Spleen (tissue), 11 donors: ENCODE measurements around the gene B4GALT2. TPM values are rescaled to one million over a fixed set of nuclear protein-coding genes. Genes with fewer than 3 reads are reported as not detected.

ENCODE experiments used
- DNase-seq: peaks from one replicate; pipeline ENCODE4 v3.0.0-alpha.2; 2020
- H3K27ac ChIP-seq, 8 donors: fragments of 200-600 bp; sonication (generic) in 7 of 8; 1 replicate in 4 of 8; 2 replicates in 4 of 8; pipeline versions ENCODE4 v1.5.0 to v1.8.0; 2016 to 2021; ENCODE audit warnings: inconsistent platforms in 4 of 8, mild to moderate bottlenecking in 4 of 8, moderate library complexity in 1 of 8
- H3K27me3 ChIP-seq, 7 donors: fragments of 200-600 bp; sonication (generic) in 6 of 7; replicated peaks in 1 of 7; 1 replicate in 4 of 7; 2 replicates in 3 of 7; pipeline versions ENCODE4 v1.5.0 to v1.8.0; 2016 to 2021; ENCODE audit warnings: inconsistent platforms in 3 of 7, mild to moderate bottlenecking in 1 of 7
- H3K36me3 ChIP-seq, 6 donors: fragments of 200-600 bp; sonication (generic) in 5 of 6; 1 replicate in 4 of 6; 2 replicates in 2 of 6; pipeline versions ENCODE4 v1.5.0 to v1.8.0; 2016 to 2021; ENCODE audit warnings: inconsistent platforms in 2 of 6
- H3K4me1 ChIP-seq, 6 donors: fragments of 200-600 bp; sonication (generic) in 5 of 6; 1 replicate in 3 of 6; 2 replicates in 3 of 6; pipeline versions ENCODE4 v1.5.0 to v1.8.0; 2016 to 2021; ENCODE audit warnings: inconsistent platforms in 3 of 6
- H3K4me3 ChIP-seq, 8 donors: fragments of 200-600 bp; sonication (generic) in 7 of 8; 1 replicate in 4 of 8; 2 replicates in 4 of 8; pipeline versions ENCODE4 v1.5.0 to v1.8.0; 2016 to 2021; ENCODE audit warnings: inconsistent platforms in 4 of 8, mild to moderate bottlenecking in 4 of 8, moderate library complexity in 2 of 8
- H3K9me3 ChIP-seq, 8 donors: fragments of 200-600 bp; sonication (generic) in 7 of 8; 1 replicate in 4 of 8; 2 replicates in 4 of 8; pipeline versions ENCODE4 v1.5.0 to v1.8.0; 2016 to 2021; ENCODE audit warnings: inconsistent platforms in 4 of 8
- CTCF ChIP-seq, 11 experiments: fragments of 200-600 bp in 7 of 11; fragments of 450-650 bp in 4 of 11; sonication (generic) in 4 of 11; IDR thresholded peaks in 8 of 11; conservative IDR thresholded peaks in 3 of 11; 1 replicate in 7 of 11; 2 replicates in 4 of 11; pipeline versions ENCODE4 v1.4.0 to v1.8.0; 2016 to 2021; ENCODE audit warnings: antibody characterized with exemption in 11 of 11, inconsistent platforms in 4 of 11, mild to moderate bottlenecking in 1 of 11
- POLR2A ChIP-seq, 3 donors: fragments of 450-650 bp; IDR thresholded peaks; one replicate each; pipeline ENCODE4 v1.5.1; 2017; ENCODE audit warnings: antibody characterized with exemption in 3 of 3, mild to moderate bottlenecking in 1 of 3
- POLR2AphosphoS5 ChIP-seq, 3 donors: sonication (generic); formaldehyde crosslinking; IDR thresholded peaks; one replicate each; pipeline ENCODE4 v1.5.1; 2017; ENCODE audit warnings: antibody characterized with exemption in 3 of 3
- WGBS, 5 donors: extraction: QIAGEN DNeasy Blood & Tissue Kit in 3 of 5; methylation state at CpG; one replicate each; pipeline versions ENCODE4 v1.1.5 to v1.1.7; 2013 to 2018; 5-methylcytosine and 5-hydroxymethylcytosine counted together
- intact Hi-C: fragments of 100-400 bp; cut with DNase I; formaldehyde crosslinking; loops from one replicate; pipeline ENCODE4 v1.15.0; 2023; ENCODE audit warnings: low total_unique reads
- polyA plus RNA-seq, 3 donors: library from polyadenylated mRNA; stranded (reverse); fragments of 200-250 nt; gene quantifications; one replicate each; pipeline ENCODE4 v1.2.1, GENCODE V29; 2013
- total RNA-seq, 7 donors: library from RNA; depleted of rRNA in 3 of 7; stranded (reverse); fragments of >200 nt in 3 of 7; fragmentation: NEBNext Ultra II Directional in 4 of 7; extraction: Animal tissue kit (Norgen Biotek cat#: 25700) in 4 of 7; gene quantifications; one replicate each; pipeline versions ENCODE4 v1.1.0 to v1.2.1, GENCODE V29; 2016 to 2021
- donor health status: healthy with polysubstance abuse.
- donor health status: DM: no; HTN: no; CAD: no; lungs with moderate emphysema.
- donor health status: DM: no; HTN: no; CAD: no.
- donor health status: Bipolar disorder and iron deficiency.
- donor health status: healthy.
- donor health status: DM: no; HTN: no; CAD: no.
- donor health status: DM: yes; HTN: yes; CAD: no.

B4GALT2 gene
- total and polyA plus RNA-seq, 10 donors: 7.0 to 23.3 (median 12.8) TPM

- intact Hi-C loops: no loop called here
- H3K4me1 ChIP-seq: peaks cover 20 to 51% (median 38%) of the 10 kb centered on the region in 6 donors
- H3K27ac ChIP-seq: peak within 1 kb of the TSS; percentile 90 to 99 (median 96)
- peak; percentile 99 for DNase-seq
- TF ChIP-seq CTCF (IDR thresholded peaks at IDR 0.05 in 8 of 11, conservative IDR thresholded peaks at IDR 0.05 in 3 of 11) (peak; percentile 75 to 91 (median 83)), POLR2AphosphoS5 (IDR thresholded peaks at IDR 0.05) (peak; percentile 78 to 93 (median 85)), POLR2A (IDR thresholded peaks at IDR 0.05) (peak in 1 of 3 donors; percentile 50)
- H3K27me3 ChIP-seq: no peaks in the 10 kb centered on the region
- peak within 1 kb of the TSS; percentile 62 to 83 (median 70) for H3K4me3 ChIP-seq
- peaks cover 0 to 25% (median 9%) of the 10 kb centered on the region in 6 donors for H3K36me3 ChIP-seq
- no peaks in the 10 kb centered on the region for H3K9me3 ChIP-seq
- WGBS, 5 donors: 0 to 2% (median 1%) methylated on average over 36 to 74 of the region's 74 CpGs
Observed at GRCh38 chr1:43946236-43947060, 32.6 kb upstream of the B4GALT2 start, which contains the start of gene IPO13. Gene IPO13 (plus strand): TSS chr1:43946950. CDS start chr1:43947601, 651 bp downstream.

DNA sequence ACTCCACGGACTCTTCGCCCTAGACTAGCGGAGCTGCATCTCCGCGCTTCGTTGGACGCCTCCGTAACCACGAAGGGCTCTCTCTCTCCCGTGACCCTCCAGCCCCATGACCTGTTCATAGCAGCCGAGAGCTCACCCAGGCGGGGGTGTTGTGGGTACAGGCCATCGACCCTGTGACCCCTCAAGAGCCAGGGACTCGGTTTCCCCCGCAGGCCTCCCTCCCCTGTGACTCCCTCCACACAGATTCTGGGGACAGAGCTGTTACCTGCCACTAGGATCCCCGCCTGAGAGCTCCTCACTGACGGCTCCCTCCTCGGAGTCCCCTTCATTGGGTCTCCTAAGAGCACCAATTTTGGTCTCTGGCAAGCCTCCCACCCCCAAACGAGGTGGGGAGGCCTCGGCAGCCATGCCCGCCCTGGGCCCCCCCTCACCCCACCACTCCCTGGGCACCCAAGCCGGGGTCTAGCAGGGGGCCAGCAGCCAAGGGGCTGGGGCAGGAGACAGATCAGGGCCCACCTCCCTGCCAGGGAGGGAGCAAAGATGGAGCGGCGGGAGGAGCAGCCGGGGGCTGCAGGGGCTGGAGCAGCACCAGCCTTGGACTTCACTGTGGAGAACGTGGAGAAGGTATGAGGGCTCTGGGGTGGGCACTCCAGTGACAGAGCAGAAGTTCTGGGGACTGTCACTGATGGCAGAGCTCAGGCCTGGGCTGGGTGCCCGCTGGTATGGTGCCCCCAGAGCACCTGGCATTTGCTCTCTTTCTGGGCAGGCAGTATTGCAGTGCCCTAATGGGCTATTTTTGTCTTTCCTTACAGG is 31.7 kb upstream of the B4GALT2 start:
- no peaks in the 10 kb centered on the region for H3K27me3 ChIP-seq
- peaks cover 20 to 51% (median 38%) of the 10 kb centered on the region in 6 donors for H3K4me1 ChIP-seq
- no peaks in the 10 kb centered on the region for H3K9me3 ChIP-seq
- peak overlapping the region; percentile 62 to 83 (median 70) for H3K4me3 ChIP-seq
- WGBS, 5 donors: 4 to 20% (median 10%) methylated on average over 20 to 27 of the region's 27 CpGs
- peaks cover 0 to 25% (median 9%) of the 10 kb centered on the region in 6 donors for H3K36me3 ChIP-seq
- peak overlapping the region; percentile 90 to 99 (median 96) for H3K27ac ChIP-seq
- TF ChIP-seq POLR2A (IDR thresholded peaks at IDR 0.05) (no peak), CTCF (IDR thresholded peaks at IDR 0.05 in 8 of 11, conservative IDR thresholded peaks at IDR 0.05 in 3 of 11) (no peak), POLR2AphosphoS5 (IDR thresholded peaks at IDR 0.05) (no peak)
- peak; percentile 87 for DNase-seq
- intact Hi-C loops: no loop called here

GRCh38 chr1:43947874-43948437 is 31.1 kb upstream of the B4GALT2 start:
- Histone ChIP-seq H3K4me1 (peaks cover 20 to 51% (median 38%) of the 10 kb centered on the region in 6 donors), H3K9me3 (no peaks in the 10 kb centered on the region), H3K36me3 (peaks cover 0 to 27% (median 9%) of the 10 kb centered on the region in 6 donors), H3K4me3 (peak overlapping the region in 7 of 8 donors; percentile 62 to 83 (median 69)), H3K27me3 (no peaks in the 10 kb centered on the region), H3K27ac (peak overlapping the region in 2 of 8 donors; percentile 96 to 97)
- DNase-seq: no peak
- no peak for TF ChIP-seq POLR2AphosphoS5 (IDR thresholded peaks at IDR 0.05)
- no peak for TF ChIP-seq POLR2A (IDR thresholded peaks at IDR 0.05)
- no peak for TF ChIP-seq CTCF (IDR thresholded peaks at IDR 0.05 in 8 of 11, conservative IDR thresholded peaks at IDR 0.05 in 3 of 11)
- intact Hi-C loops: no loop called here
- 45 to 68% (median 63%) methylated on average over 3 of the region's 3 CpGs for WGBS, 5 donors
